Subcutaneous adipose tissue (tissue), 4 donors: ENCODE results near the gene CCR8. TPM values are rescaled to one million over a fixed set of nuclear protein-coding genes. Genes with fewer than 3 reads are reported as not detected.

ENCODE experiments used
- CTCF ChIP-seq: fragments of 450-650 bp; IDR thresholded peaks from one replicate; pipeline ENCODE4 v1.5.1; 2016; ENCODE audit warnings: low read depth, mild to moderate bottlenecking, control low read depth, antibody characterized with exemption, moderate library complexity
- total RNA-seq, 4 donors: library from RNA; depleted of rRNA; stranded (reverse); fragments of >200 nt; gene quantifications; one replicate each; pipeline ENCODE4 v1.1.0, GENCODE V29; 2016

CCR8 gene
- total RNA-seq, 4 donors from 2014 or later, result not detected

GRCh38 chr3:39358333-39358732 lies 28.8 kb downstream of the CCR8 start:
- no peak for TF ChIP-seq CTCF

GRCh38 chr3:39361252-39361927 lies 31.9 kb downstream of the CCR8 start:
- TF ChIP-seq CTCF, result no peak

- TF ChIP-seq CTCF, result no peak
These were observed 32.7 kb downstream of the CCR8 start for GRCh38 chr3:39362192-39362591.

GRCh38 chr3:39362812-39363211 lies 33.3 kb downstream of the CCR8 start:
- no peak for TF ChIP-seq CTCF

- TF ChIP-seq CTCF, result no peak
These were observed 43.3 kb downstream of the CCR8 start for GRCh38 chr3:39372833-39373232.

GRCh38 chr3:39376959-39377634 lies 47.6 kb downstream of the CCR8 start:
- TF ChIP-seq CTCF, result no peak

DNA sequence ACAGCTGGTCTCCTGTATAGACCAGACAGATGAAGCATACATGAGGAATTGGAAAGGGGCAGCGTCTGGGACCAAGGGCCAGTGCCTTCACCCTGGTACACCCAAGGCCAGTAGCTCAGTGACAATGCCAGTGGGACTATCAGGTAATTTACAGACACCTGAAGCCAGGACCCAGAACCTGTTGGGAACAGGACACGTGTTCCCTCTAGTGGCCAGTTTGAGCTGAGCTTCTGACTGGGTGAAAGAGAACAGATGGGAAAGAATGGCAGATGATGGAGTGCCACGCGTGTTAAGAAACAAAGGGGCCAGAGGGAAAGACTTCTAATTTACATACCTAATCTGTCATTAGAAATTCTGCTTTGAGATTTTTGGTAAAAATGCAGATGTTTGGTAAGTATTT lies 48.6 kb downstream of the CCR8 start:
- TF ChIP-seq CTCF, result no peak
